PC-3 (cell line): ENCODE results near the gene APCDD1. TPM values are rescaled to one million over a fixed set of nuclear protein-coding genes. Genes with fewer than 3 reads are reported as not detected.

Source experiments
- ATAC-seq: fragments of 200-7000 bp; cut with Tn5 transposase; 2 replicates; pipeline ENCODE4 v1.9.1; 2020; ENCODE audit warnings: mild to moderate bottlenecking, moderate library complexity
- BruUV-seq: library from RNA; stranded (reverse); fragments of 400-500 nt; replicated peaks from 2 replicates; lab custom pipeline; 2021; lab: Mats Ljungman, UMichigan
- CTCF ChIA-PET: fragments of 300-600 bp; sonication (Branson Sonifier 250); formaldehyde crosslinking; loops from one replicate; lab custom pipeline; 2022; ENCODE audit warnings: antibody characterized with exemption; lab: Charles Lee
- POLR2A ChIA-PET: fragments of 300-600 bp; sonication (Branson Sonifier 250); formaldehyde crosslinking; loops from one replicate; lab custom pipeline; 2022; ENCODE audit warnings: antibody characterized with exemption; ENCODE audit not compliant: unreplicated experiment; lab: Charles Lee
- DNase-seq: peaks from one replicate; pipeline ENCODE4 v3.0.0-alpha.2; 2015
- H2AFZ ChIP-seq: fragments of 300-600 bp; sonication (generic); 2 replicates; pipeline ENCODE4 v1.6.0; 2016; ENCODE audit warnings: antibody characterized with exemption, low read length
- H3F3A ChIP-seq: fragments of 300-600 bp; sonication (generic); one replicate; pipeline ENCODE4 v1.6.0; 2017; ENCODE audit warnings: antibody characterized with exemption, low read length, control low read depth, mild to moderate bottlenecking; ENCODE audit not compliant: unreplicated experiment
- H3K27ac ChIP-seq: fragments of 300-600 bp; sonication (generic); 2 replicates; pipeline ENCODE4 v1.5.1; 2016; ENCODE audit warnings: mild to moderate bottlenecking, low read length
- H3K27me3 ChIP-seq: fragments of 300-600 bp; sonication (generic); 2 replicates; pipeline ENCODE4 v1.6.1; 2016; ENCODE audit warnings: low read length, mixed read lengths
- H3K36me3 ChIP-seq: fragments of 300-600 bp; sonication (generic); 2 replicates; pipeline ENCODE4 v1.6.1; 2016; ENCODE audit warnings: low read depth, mixed run types, low read length, mixed read lengths
- H3K4me1 ChIP-seq: fragments of 300-600 bp; sonication (generic); 2 replicates; pipeline ENCODE4 v1.5.1; 2016; ENCODE audit warnings: low read length; ENCODE audit not compliant: insufficient read depth
- H3K4me2 ChIP-seq: fragments of 300-600 bp; sonication (generic); 2 replicates; pipeline ENCODE4 v1.6.0; 2016; ENCODE audit warnings: low read length
- H3K4me3 ChIP-seq: fragments of 300-600 bp; sonication (generic); 2 replicates; pipeline ENCODE4 v1.5.1; 2016; ENCODE audit warnings: mild to moderate bottlenecking, low read length, mixed read lengths
- H3K79me2 ChIP-seq: fragments of 300-600 bp; sonication (generic); 2 replicates; pipeline ENCODE4 v1.6.1; 2017; ENCODE audit warnings: low read length, mixed read lengths
- H3K9ac ChIP-seq: fragments of 300-600 bp; sonication (generic); 2 replicates; pipeline ENCODE4 v1.6.0; 2016; ENCODE audit warnings: mild to moderate bottlenecking, low read length
- H3K9me2 ChIP-seq: fragments of 300-600 bp; sonication (generic); replicated peaks from 2 replicates; pipeline ENCODE4 v1.6.1; 2016; ENCODE audit warnings: mixed run types, low read length, mixed read lengths
- H3K9me3 ChIP-seq: fragments of 300-600 bp; sonication (generic); 2 replicates; pipeline ENCODE4 v1.6.1; 2016; ENCODE audit warnings: low read length, mixed read lengths
- H4K20me1 ChIP-seq: fragments of 300-600 bp; sonication (generic); 2 replicates; pipeline ENCODE4 v1.6.1; 2016; ENCODE audit warnings: low read length, mixed read lengths
- CTCF ChIP-seq: fragments of 300-600 bp; sonication (generic); conservative IDR thresholded peaks from 2 replicates; pipeline ENCODE4 v1.5.1; 2017; ENCODE audit warnings: antibody characterized with exemption, low read depth, mild to moderate bottlenecking, low read length
- EZH2 ChIP-seq: fragments of 300-600 bp; sonication (generic); IDR thresholded peaks from one replicate; pipeline ENCODE4 v1.6.1; 2017; ENCODE audit warnings: antibody characterized with exemption, mild to moderate bottlenecking, low read length; ENCODE audit not compliant: unreplicated experiment
- EZH2phosphoT487 ChIP-seq: fragments of 300-600 bp; sonication (generic); IDR thresholded peaks from 2 replicates; pipeline ENCODE4 v1.6.1; 2018; ENCODE audit warnings: mild to moderate bottlenecking, antibody characterized with exemption, low read length, borderline replicate concordance
- intact Hi-C: fragments of 100-400 bp; cut with micrococcal nuclease; formaldehyde crosslinking; loops from 2 replicates; pipeline ENCODE4 v1.9.0; 2023
- total RNA-seq: library from RNA; depleted of rRNA; stranded (reverse); fragments of >200 nt; gene quantifications from 2 replicates; pipeline ENCODE4 v1.2.3, GENCODE V29; 2014

Gene APCDD1
- total RNA-seq, 1 experiment from 2014 or later, result not detected

GRCh38 chr18:10417664-10418063, 36.8 kb upstream of the APCDD1 start:
- H3K36me3 ChIP-seq, result no peaks in the 10 kb centered on the region
- H3K4me3 ChIP-seq, result no peak overlapping the region
- no peak for TF ChIP-seq EZH2phosphoT487
- peaks cover 37% of the 10 kb centered on the region for H3K27me3 ChIP-seq
- H3F3A ChIP-seq, result no peaks in the 10 kb centered on the region
- H3K4me2 ChIP-seq, result no peak overlapping the region
- no peak overlapping the region for H2AFZ ChIP-seq
- BruUV-seq, result no TSS peak
- no peak overlapping the region for H3K9ac ChIP-seq
- H3K4me1 ChIP-seq, result no peaks in the 10 kb centered on the region
- H3K9me3 ChIP-seq, result no peaks in the 10 kb centered on the region
- no peaks in the 10 kb centered on the region for H3K79me2 ChIP-seq
- ATAC-seq (no peak), DNase-seq (no peak)
- H3K9me2 ChIP-seq, result no peaks in the 10 kb centered on the region
- no peak overlapping the region for H3K27ac ChIP-seq
- no peaks in the 10 kb centered on the region for H4K20me1 ChIP-seq
- intact Hi-C loops, result no loop called here
- POLR2A ChIA-PET, result no interaction called here
- CTCF ChIA-PET, result no interaction called here

DNA sequence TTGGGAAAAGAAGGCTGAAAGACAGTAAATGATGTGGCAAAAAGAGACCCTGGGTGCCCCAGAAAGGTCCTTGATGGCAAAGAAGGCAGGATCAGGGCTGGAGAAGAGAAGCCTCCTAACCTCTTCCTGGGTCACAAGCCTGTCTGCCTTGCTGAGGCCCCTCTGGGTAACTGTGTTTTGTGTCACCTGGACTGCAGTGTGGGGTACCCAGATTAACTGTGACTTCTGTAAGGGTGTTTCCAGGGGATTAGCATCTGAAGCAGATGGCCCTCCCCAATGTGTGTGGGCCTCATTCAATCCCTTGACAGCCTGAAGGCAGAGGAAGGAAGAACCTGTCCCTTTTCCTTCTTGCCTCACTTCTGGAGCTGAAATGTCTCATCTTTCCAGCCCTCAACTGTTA, 35.6 kb upstream of the APCDD1 start:
- Histone ChIP-seq H3K9ac (no peak overlapping the region), H3K27ac (no peak overlapping the region), H3K27me3 (peaks cover 30% of the 10 kb centered on the region), H2AFZ (no peak overlapping the region), H3K4me2 (no peak overlapping the region), H3K4me3 (no peak overlapping the region), H3F3A (no peaks in the 10 kb centered on the region), H3K9me3 (no peaks in the 10 kb centered on the region), H3K36me3 (no peaks in the 10 kb centered on the region), H3K4me1 (no peaks in the 10 kb centered on the region), H3K9me2 (no peaks in the 10 kb centered on the region), H3K79me2 (no peaks in the 10 kb centered on the region), H4K20me1 (no peaks in the 10 kb centered on the region)
- no peak for TF ChIP-seq CTCF
- no peak for TF ChIP-seq EZH2phosphoT487
- no peak for TF ChIP-seq EZH2
- DNase-seq (no peak), ATAC-seq (no peak)
- CTCF ChIA-PET, result no interaction called here
- no TSS peak for BruUV-seq
- POLR2A ChIA-PET, result no interaction called here
- intact Hi-C loops, result no loop called here

- no peak for TF ChIP-seq CTCF
- no peak for TF ChIP-seq EZH2phosphoT487
- TF ChIP-seq EZH2, result no peak
- Histone ChIP-seq H3K27ac (no peak overlapping the region), H3K4me3 (no peak overlapping the region), H3K9ac (no peak overlapping the region), H3K36me3 (no peaks in the 10 kb centered on the region), H3K9me2 (no peaks in the 10 kb centered on the region), H3F3A (no peaks in the 10 kb centered on the region), H3K79me2 (no peaks in the 10 kb centered on the region), H3K4me1 (no peaks in the 10 kb centered on the region), H3K4me2 (no peak overlapping the region), H4K20me1 (no peaks in the 10 kb centered on the region), H3K27me3 (peaks cover 32% of the 10 kb centered on the region), H2AFZ (no peak overlapping the region), H3K9me3 (no peaks in the 10 kb centered on the region)
- POLR2A ChIA-PET, result no interaction called here
- no peak for DNase-seq
- no peak for ATAC-seq
- CTCF ChIA-PET, result no interaction called here
- intact Hi-C loops, result no loop called here
- no TSS peak for BruUV-seq
Measured at GRCh38 chr18:10419420-10420103, 34.9 kb upstream of the APCDD1 start.
